Kidney (tissue), 14 donors: ENCODE results near the gene NRIP3. TPM values are rescaled to one million over a fixed set of nuclear protein-coding genes. Genes with fewer than 3 reads are reported as not detected.

Experiments used
- DNase-seq, 5 donors: peaks; one replicate each; pipeline ENCODE4 v3.0.0-alpha.2; 2013 to 2020
- FAIRE-seq: peaks from 2 replicates; lab custom pipeline; 2012; peaks lifted over from hg19 to GRCh38; lab: Jason Lieb, UNC
- H3K27ac ChIP-seq, 2 donors: one replicate each; pipeline ENCODE4 v1.7.0; 2013; ENCODE audit warnings: low read depth in 2 of 2, low read length in 2 of 2, inconsistent platforms in 1 of 2
- H3K27me3 ChIP-seq: one replicate; pipeline ENCODE4 v1.7.1; 2013; ENCODE audit warnings: low read length, inconsistent platforms; ENCODE audit not compliant: control insufficient read depth, insufficient read depth
- H3K36me3 ChIP-seq, 3 donors: one replicate each; pipeline versions ENCODE4 v1.7.0 to v1.7.1; 2013; ENCODE audit warnings: low read length in 3 of 3, control low read depth in 1 of 3, inconsistent platforms in 1 of 3; ENCODE audit not compliant: insufficient read depth in 3 of 3, control insufficient read depth in 2 of 3
- H3K4me1 ChIP-seq, 3 donors: one replicate each; pipeline versions ENCODE4 v1.7.0 to v1.7.1; 2013; ENCODE audit warnings: low read length in 3 of 3, inconsistent platforms in 1 of 3, low read depth in 1 of 3; ENCODE audit not compliant: control insufficient read depth in 2 of 3, insufficient read depth in 2 of 3
- H3K4me3 ChIP-seq, 3 donors: one replicate each; pipeline versions ENCODE4 v1.7.0 to v1.8.1; 2013; ENCODE audit warnings: low read length in 3 of 3, control low read depth in 1 of 3, inconsistent platforms in 1 of 3
- H3K9ac ChIP-seq, 3 donors: one replicate each; pipeline versions ENCODE4 v1.7.0 to v1.7.1; 2013; ENCODE audit warnings: low read length in 3 of 3, control low read depth in 1 of 3, inconsistent platforms in 1 of 3
- H3K9me3 ChIP-seq, 3 donors: one replicate each; pipeline versions ENCODE4 v1.7.0 to v1.7.1; 2013; ENCODE audit warnings: low read length in 3 of 3, control low read depth in 1 of 3, inconsistent platforms in 1 of 3; ENCODE audit not compliant: control insufficient read depth in 2 of 3, insufficient read depth in 1 of 3
- CTCF ChIP-seq: IDR thresholded peaks from 3 replicates; pipeline ENCODE4 v1.5.1; 2012; ENCODE audit warnings: mild to moderate bottlenecking, moderate library complexity, borderline replicate concordance; ENCODE audit not compliant: insufficient read depth; ENCODE audit errors: extremely low read depth
- intact Hi-C: fragments of 100-400 bp; cut with DNase I; formaldehyde crosslinking; loops from one replicate; pipeline ENCODE4 v1.11.1; 2022
- polyA plus RNA-seq: library from polyadenylated mRNA; stranded (reverse); fragments of 350-450 nt; fragmentation: Illumina TruSeq; extraction: RNeasy Lipid Tissue Mini Kit (QIAGEN cat#74804); gene quantifications from one replicate; pipeline ENCODE4 v1.2.3, GENCODE V29; 2014; ENCODE audit warnings: low read depth, low replicate concordance; ENCODE audit not compliant: insufficient read depth
- total RNA-seq: library from RNA; stranded (reverse); fragmentation: NEBNext Ultra II Directional; extraction: Animal tissue kit (Norgen Biotek cat#: 25700); gene quantifications from one replicate; pipeline ENCODE4 v1.2.1, GENCODE V29; 2021
- donor health status: control.
- donor health status: control.
- donor health status: control.
- donor health status: control.
- donor health status: control.
- donor health status: DM: yes; HTN: yes; CAD: no.
- donor health status: Normal renal cell carcinoma (clear cell type).

NRIP3 gene
- total and polyA plus RNA-seq, 2 donors from 2014 or later = 1.1 to 1.6 TPM

- Histone ChIP-seq H3K4me3 (no peak overlapping the region), H3K4me1 (peaks cover 0 to 4% (median 0%) of the 10 kb centered on the region in 3 donors), H3K9me3 (no peaks in the 10 kb centered on the region), H3K27me3 (no peaks in the 10 kb centered on the region), H3K9ac (no peak overlapping the region), H3K27ac (no peak overlapping the region), H3K36me3 (no peaks in the 10 kb centered on the region)
- no peak for FAIRE-seq
- intact Hi-C loops = loop anchor here (10.0 kb wide), 1 partner anchor 115 kb away; no protein-coding TSS in a partner anchor
- no peak for DNase-seq
- TF ChIP-seq CTCF = no peak
Observed at GRCh38 chr11:9019861-9020260, 16.1 kb upstream of the NRIP3 start.

GRCh38 chr11:9017773-9018172, 14.0 kb upstream of the NRIP3 start:
- no peak overlapping the region for H3K27ac ChIP-seq
- H3K27me3 ChIP-seq = no peaks in the 10 kb centered on the region
- no peak for DNase-seq
- no peak overlapping the region for H3K4me3 ChIP-seq
- no peaks in the 10 kb centered on the region for H3K36me3 ChIP-seq
- no peaks in the 10 kb centered on the region for H3K9me3 ChIP-seq
- no peak overlapping the region for H3K9ac ChIP-seq
- no peak for FAIRE-seq
- H3K4me1 ChIP-seq = peaks cover 0 to 4% (median 0%) of the 10 kb centered on the region in 3 donors
- TF ChIP-seq CTCF = no peak
- intact Hi-C loops = loop anchor here (10.0 kb wide), 1 partner anchor 117 kb away; no protein-coding TSS in a partner anchor

GRCh38 chr11:9016916-9017642, 13.3 kb upstream of the NRIP3 start:
- H3K9ac ChIP-seq = no peak overlapping the region
- no peaks in the 10 kb centered on the region for H3K27me3 ChIP-seq
- no peak for FAIRE-seq
- intact Hi-C loops = loop anchor here (10.0 kb wide), 1 partner anchor 118 kb away; no protein-coding TSS in a partner anchor
- DNase-seq = no peak
- H3K36me3 ChIP-seq = no peaks in the 10 kb centered on the region
- H3K27ac ChIP-seq = no peak overlapping the region
- H3K4me3 ChIP-seq = no peak overlapping the region
- TF ChIP-seq CTCF = no peak
- no peaks in the 10 kb centered on the region for H3K9me3 ChIP-seq
- peaks cover 0 to 4% (median 0%) of the 10 kb centered on the region in 3 donors for H3K4me1 ChIP-seq
